Measurements from ENCODE around the gene PIGS. TPM values are rescaled to one million over a fixed set of nuclear protein-coding genes. Genes with fewer than 3 reads are reported as not detected.

The PIGS gene
- total and polyA plus RNA-seq, 2 of the 13 experiments (the other 11 are each of a cell fraction or from before 2014, with no cell fraction given) = 31.7 to 42.6 TPM

- no peak for TF ChIP-seq ZBTB39 (CRISPR knock-in tag; IDR thresholded peaks at IDR 0.05)
- peak; percentile 25; the same call in 1 of the 2 replicates for TF ChIP-seq TBX2 (CRISPR knock-in tag; IDR thresholded peaks at IDR 0.05; ENCODE audit: borderline replicate concordance)
- TF ChIP-seq ZNF850 (CRISPR knock-in tag; conservative IDR thresholded peaks at IDR 0.05) = no peak
- TF ChIP-seq RELA (CRISPR knock-in tag; IDR thresholded peaks at IDR 0.05) = no peak
- TF ChIP-seq ZNF557 (CRISPR knock-in tag; IDR thresholded peaks at IDR 0.05) = no peak
- no peak for TF ChIP-seq MTF1 (CRISPR knock-in tag; IDR thresholded peaks at IDR 0.05)
- TF ChIP-seq ZNF136 (CRISPR knock-in tag; IDR thresholded peaks at IDR 0.05; ENCODE audit: low read depth) = no peak
- no peak; the same call in 1 of the 2 replicates for TF ChIP-seq SAP130 (CRISPR knock-in tag; IDR thresholded peaks at IDR 0.05; ENCODE audit: low read depth)
- no peak for TF ChIP-seq CSRNP1 (CRISPR knock-in tag; IDR thresholded peaks at IDR 0.05)
- TF ChIP-seq NR2F2 (IDR thresholded peaks at IDR 0.05; ENCODE audit: borderline replicate concordance, low read depth) = no peak
- no peak for TF ChIP-seq FOXO4 (CRISPR knock-in tag; conservative IDR thresholded peaks at IDR 0.05)
- no peak for TF ChIP-seq MXD4 (CRISPR knock-in tag; IDR thresholded peaks at IDR 0.05)
- no peak for TF ChIP-seq RFX3 (CRISPR knock-in tag; IDR thresholded peaks at IDR 0.05)
- TF ChIP-seq DNMT3B (CRISPR knock-in tag; conservative IDR thresholded peaks at IDR 0.05) = no peak
- TF ChIP-seq PAXIP1 (CRISPR knock-in tag; conservative IDR thresholded peaks at IDR 0.05) = peak; percentile 19; the same call in 1 of the 2 replicates
- TF ChIP-seq PRPF4 (IDR thresholded peaks at IDR 0.05; ENCODE audit: low read depth, low read length, poor library complexity, severe bottlenecking) = no peak
- no peak for TF ChIP-seq TCF7 (IDR thresholded peaks at IDR 0.05; ENCODE audit: low read depth)
- no peak for TF ChIP-seq SALL1 (CRISPR knock-in tag; IDR thresholded peaks at IDR 0.05)
- no peak for TF ChIP-seq BORCS8-MEF2B (CRISPR knock-in tag; IDR thresholded peaks at IDR 0.05)
- TF ChIP-seq LBX2 (CRISPR knock-in tag; IDR thresholded peaks at IDR 0.05; ENCODE audit: borderline replicate concordance) = no peak
- TF ChIP-seq RARA (CRISPR knock-in tag; IDR thresholded peaks at IDR 0.05) = 0 out of 2 replicates have a peak, but pooled peaks have one; percentile 13
These were observed 46.6 kb downstream of the PIGS start (continued) for GRCh38 chr17:28524476-28525424.
